GM12878 (cell line): ENCODE results near the gene PTGFRN. TPM values are rescaled to one million over a fixed set of nuclear protein-coding genes. Genes with fewer than 3 reads are reported as not detected.

ENCODE experiments used
- ATAC-seq: fragments of 200-7000 bp; cut with Tn5 transposase; 3 replicates; pipeline ENCODE4 v1.9.1; 2020; ENCODE audit warnings: mild to moderate bottlenecking, moderate library complexity
- BruUV-seq: library from RNA; stranded (reverse); fragments of 400-500 nt; replicated peaks from 2 replicates; lab custom pipeline; 2021; lab: Mats Ljungman, UMichigan
- CTCF ChIA-PET: fragments of 300-600 bp; sonication (Branson Sonifier 250); formaldehyde crosslinking; extraction: SDS; loops from one replicate; lab custom pipeline; 2021; ENCODE audit warnings: inconsistent platforms; lab: Yijun Ruan, JAX
- POLR2A ChIA-PET: fragments of 350-600 bp; formaldehyde crosslinking; extraction: SDS; loops from one replicate; lab custom pipeline; 2021; ENCODE audit warnings: inconsistent platforms; lab: Charles Lee
- RAD21 ChIA-PET: fragments of 300-600 bp; sonication (Branson Sonifier 250); formaldehyde crosslinking; loops from one replicate; lab custom pipeline; 2023; ENCODE audit warnings: antibody characterized with exemption; ENCODE audit not compliant: unreplicated experiment; lab: Charles Lee
- SMC1A ChIA-PET: fragments of 300-600 bp; sonication (Branson Sonifier 250); formaldehyde crosslinking; loops from one replicate; lab custom pipeline; 2023; ENCODE audit not compliant: unreplicated experiment, uncharacterized antibody; lab: Charles Lee
- DNase-seq: peaks from one replicate; pipeline ENCODE4 v3.0.0-alpha.2; 2011; ENCODE audit warnings: low read depth, low spot score
- FAIRE-seq: peaks from 3 replicates; lab custom pipeline; 2011; peaks lifted over from hg19 to GRCh38; lab: Jason Lieb, UNC
- H2AFZ ChIP-seq: 2 replicates; pipeline ENCODE4 v1.6.0; 2011; ENCODE audit warnings: low read depth, low read length, control low read depth; ENCODE audit not compliant: control insufficient read depth
- H3K27ac ChIP-seq: 2 replicates; pipeline ENCODE4 v1.5.1; 2011; ENCODE audit warnings: control low read depth; ENCODE audit not compliant: control insufficient read depth, insufficient read depth
- H3K27me3 ChIP-seq, 2 experiments: replicated peaks in 1 of 2; 2 replicates each; pipeline versions ENCODE4 v1.6.0 to v1.6.1; 2011; ENCODE audit warnings: low read length in 1 of 2; ENCODE audit not compliant: control insufficient read depth in 2 of 2, insufficient read depth in 2 of 2
- H3K36me3 ChIP-seq, 2 experiments: 2 replicates each; pipeline ENCODE4 v1.5.1; 2011; ENCODE audit warnings: low read length in 1 of 2; ENCODE audit not compliant: control insufficient read depth in 2 of 2, insufficient read depth in 2 of 2
- H3K4me1 ChIP-seq: 2 replicates; pipeline ENCODE4 v1.6.1; 2011; ENCODE audit warnings: mild to moderate bottlenecking, low read length, moderate library complexity, mixed read lengths; ENCODE audit not compliant: control insufficient read depth, insufficient read depth
- H3K4me2 ChIP-seq: 2 replicates; pipeline ENCODE4 v1.6.0; 2011; ENCODE audit warnings: control low read depth; ENCODE audit not compliant: control insufficient read depth, insufficient read depth
- H3K4me3 ChIP-seq: fragments of 200-600 bp; sonication (generic); 2 replicates; pipeline ENCODE4 v1.5.1; 2016
- H3K79me2 ChIP-seq: 2 replicates; pipeline ENCODE4 v1.6.0; 2011; ENCODE audit warnings: low read length; ENCODE audit not compliant: control insufficient read depth, insufficient read depth
- H3K9ac ChIP-seq: 2 replicates; pipeline ENCODE4 v1.8.0; 2011; ENCODE audit warnings: low read length, control low read depth, mixed read lengths; ENCODE audit not compliant: control insufficient read depth, insufficient read depth
- H3K9me3 ChIP-seq: replicated peaks from 3 replicates; pipeline ENCODE4 v1.5.1; 2011; ENCODE audit warnings: mild to moderate bottlenecking, low read length; ENCODE audit not compliant: control insufficient read depth, insufficient read depth
- H4K20me1 ChIP-seq: 2 replicates; pipeline ENCODE4 v1.6.0; 2011; ENCODE audit not compliant: control insufficient read depth, insufficient read depth
- ATF7 ChIP-seq: fragments of 450-650 bp; IDR thresholded peaks from 2 replicates; pipeline ENCODE4 v1.6.1; 2016; ENCODE audit warnings: low read depth, mild to moderate bottlenecking
- CEBPB ChIP-seq, 2 experiments: fragments of 150-350 bp in 1 of 2; IDR thresholded peaks; 2 replicates each; pipeline ENCODE4 v1.6.1; 2012 to 2014; ENCODE audit warnings: low read depth in 2 of 2, low read length in 2 of 2, borderline replicate concordance in 1 of 2, inconsistent platforms in 1 of 2
- KDM1A ChIP-seq: fragments of 200-600 bp; sonication (generic); IDR thresholded peaks from 2 replicates; pipeline ENCODE4 v1.6.1; 2016; ENCODE audit warnings: borderline replicate concordance
- MTA3 ChIP-seq: IDR thresholded peaks from 2 replicates; pipeline ENCODE4 v1.6.1; 2012; ENCODE audit warnings: low read length, inconsistent platforms, borderline replicate concordance
- MYC ChIP-seq: IDR thresholded peaks from 2 replicates; pipeline ENCODE4 v1.6.1; 2011; ENCODE audit warnings: mild to moderate bottlenecking, low read length, moderate library complexity, inconsistent platforms; ENCODE audit not compliant: insufficient read depth, insufficient replicate concordance, insufficient read length, severe bottlenecking
- NFIC ChIP-seq: IDR thresholded peaks from 2 replicates; pipeline ENCODE4 v1.6.1; 2012; ENCODE audit warnings: low read depth, mild to moderate bottlenecking, inconsistent platforms, low read length, moderate library complexity
- PML ChIP-seq: IDR thresholded peaks from 2 replicates; pipeline ENCODE4 v1.6.1; 2012; ENCODE audit warnings: low read length, inconsistent platforms
- RAD21 ChIP-seq: IDR thresholded peaks from 2 replicates; pipeline ENCODE4 v1.6.1; 2011; ENCODE audit warnings: mild to moderate bottlenecking, low read depth, low read length, moderate library complexity; ENCODE audit not compliant: insufficient read depth
- RFX5 ChIP-seq: IDR thresholded peaks from 2 replicates; pipeline ENCODE4 v1.6.1; 2011; ENCODE audit warnings: low read depth, low read length, improper control_type of control experiment
- SIN3A ChIP-seq: IDR thresholded peaks from 2 replicates; pipeline ENCODE4 v1.6.1; 2012; ENCODE audit warnings: low read depth, low read length, improper control_type of control experiment
- SMAD5 ChIP-seq: IDR thresholded peaks from 2 replicates; pipeline ENCODE4 v1.6.1; 2016; ENCODE audit warnings: antibody characterized with exemption, low read depth
- STAT1 ChIP-seq: fragments of 450-650 bp; conservative IDR thresholded peaks from 2 replicates; pipeline ENCODE4 v1.6.1; 2014; ENCODE audit warnings: antibody characterized with exemption, mild to moderate bottlenecking
- SUPT20H ChIP-seq: IDR thresholded peaks from 2 replicates; pipeline ENCODE4 v1.6.1; 2011; ENCODE audit warnings: low read depth, mild to moderate bottlenecking, low read length, moderate library complexity, borderline replicate concordance; ENCODE audit not compliant: control insufficient read depth
- ZNF622 ChIP-seq: fragments of 450-650 bp; IDR thresholded peaks from 2 replicates; pipeline ENCODE4 v1.6.1; 2017; ENCODE audit warnings: mild to moderate bottlenecking, inconsistent platforms
- WGBS: methylation state at CpG from one replicate; pipeline ENCODE4 v1.1.6; 2016; ENCODE audit warnings: low lambda C conversion rate; ENCODE audit not compliant: insufficient replicate concordance, insufficient coverage; ENCODE audit errors: missing lambda C conversion rate; 5-methylcytosine and 5-hydroxymethylcytosine counted together
- in situ Hi-C: fragments of 300-500 bp; cut with MboI; formaldehyde crosslinking; loops from 9 replicates; pipeline ENCODE4 v1.14.3; 2018; ENCODE audit warnings: mixed read lengths
- intact Hi-C: fragments of 100-400 bp; cut with micrococcal nuclease; formaldehyde crosslinking; loops from one replicate; pipeline ENCODE4 v1.14.2; 2022; ENCODE audit not compliant: unreplicated experiment
- polyA plus RNA-seq, 11 experiments: library from polyadenylated mRNA; depleted of rRNA in 4 of 11; unstranded in 6 of 11; stranded (reverse) in 5 of 11; fragments of >200 nt; fragmentation: Nextera tagmentation in 4 of 11; fragmentation: Illumina TruSeq in 1 of 11; extraction: Ambion mirVana in 4 of 11; extraction: Trizol in 1 of 11; gene quantifications; 1 replicate in 1 of 11; 2 replicates in 10 of 11; pipeline versions ENCODE4 v1.2.1 to v1.2.3, GENCODE V29; 2011 to 2016; ENCODE audit warnings: inconsistent platforms in 2 of 11, missing spikeins in 2 of 11, low read depth in 1 of 11
- total RNA-seq, 4 experiments: library from RNA; depleted of rRNA in 3 of 4; stranded (reverse); fragments of >200 nt in 3 of 4; fragmentation: Illumina TruSeq in 1 of 4; extraction: Trizol in 1 of 4; gene quantifications; 2 replicates each; pipeline versions ENCODE4 v1.2.1 to v1.2.3, GENCODE V29; 2013 to 2021
- TF ChIP-seq, protein P1 (sequence below): fragments of 450-650 bp; IDR thresholded peaks from 2 replicates; pipeline ENCODE4 v1.6.1; 2017; ENCODE audit warnings: low read depth, mild to moderate bottlenecking, moderate library complexity
- TF ChIP-seq, protein P2 (sequence below), 3 experiments: IDR thresholded peaks in 2 of 3; conservative IDR thresholded peaks in 1 of 3; 2 replicates each; pipeline ENCODE4 v1.5.1; 2011; ENCODE audit warnings: low read depth in 3 of 3, low read length in 3 of 3, mild to moderate bottlenecking in 3 of 3, control low read depth in 2 of 3, moderate library complexity in 2 of 3, inconsistent platforms in 1 of 3, mixed read lengths in 1 of 3; ENCODE audit not compliant: control insufficient read depth in 2 of 3, insufficient read depth in 1 of 3; ENCODE audit errors: extremely low read depth in 1 of 3
- TF ChIP-seq, protein P3 (sequence below): fragments of 450-650 bp; formaldehyde crosslinking; IDR thresholded peaks from 2 replicates; pipeline ENCODE4 v1.4.0; 2022; ENCODE audit warnings: mild to moderate bottlenecking, moderate library complexity

The PTGFRN gene
- total and polyA plus RNA-seq, 10 of the 15 experiments (the other 5 are each of a cell fraction or from before 2014, with no cell fraction given), result 2.7 to 8.3 (median 5.1) TPM

DNA sequence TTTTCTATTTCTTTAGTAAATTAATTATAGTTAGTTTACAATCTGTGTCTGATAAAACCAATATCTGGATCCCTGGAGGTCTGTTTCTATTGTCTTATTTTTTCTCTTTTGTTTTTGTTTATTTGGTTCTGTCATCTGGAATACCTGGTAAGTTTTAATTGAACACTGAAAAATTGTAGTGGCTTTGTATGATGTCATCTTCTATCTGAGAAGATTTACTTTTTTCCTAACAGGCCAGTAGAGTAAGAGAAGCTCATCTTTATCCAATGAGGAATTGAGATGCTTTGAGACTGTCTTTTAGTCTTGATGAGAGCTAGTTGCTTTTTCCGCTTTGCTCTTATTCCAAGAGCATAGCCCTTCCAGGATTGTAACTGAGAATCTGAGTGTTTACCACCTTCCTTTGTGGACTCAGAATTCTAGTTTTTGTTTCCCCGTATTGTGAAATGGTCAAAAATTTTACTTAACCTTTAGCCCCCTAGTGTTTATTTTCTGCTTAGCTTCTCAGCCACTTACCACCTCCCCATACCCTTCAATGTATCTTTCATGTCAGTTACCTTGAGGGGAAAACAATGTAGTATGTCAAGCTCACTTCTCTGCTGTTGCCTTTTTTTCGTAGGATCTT lies 25.0 kb downstream of the PTGFRN start:
- FAIRE-seq (no peak), DNase-seq (no peak), ATAC-seq (peak; percentile 83)
- SMC1A ChIA-PET, result interaction anchor here (0.6 to 2.4 kb wide), 31 partner anchors 9 to 659 kb away, joined by 3 to 25 read pairs (median 3); partner anchors contain the start of gene TTF2
- H3K4me2 ChIP-seq, result no peak overlapping the region
- in situ Hi-C loops (no loop called here), intact Hi-C loops (loop anchor here (2.0 to 10.0 kb wide), 5 partner anchors 52 to 360 kb away; partner anchors contain the start of gene CD58)
- no TSS peak for BruUV-seq
- no peak overlapping the region for H3K27ac ChIP-seq
- H3K4me3 ChIP-seq, result no peak overlapping the region
- H3K27me3 ChIP-seq, result no peaks in the 10 kb centered on the region
- CTCF ChIA-PET, result interaction anchor here (0.7 to 3.7 kb wide), 39 partner anchors 9 to 671 kb away, joined by 3 to 23 read pairs (median 5); no protein-coding TSS in a partner anchor
- POLR2A ChIA-PET, result interaction anchor here (0.7 to 1.3 kb wide), 4 partner anchors 19 to 108 kb away, joined by 3 read pairs; no protein-coding TSS in a partner anchor
- H3K9me3 ChIP-seq, result no peaks in the 10 kb centered on the region
- H4K20me1 ChIP-seq, result no peaks in the 10 kb centered on the region
- 29% methylated on average over 3 of the region's 3 CpGs for WGBS
- no peaks in the 10 kb centered on the region; a peak in 1 of 4 replicates for H3K36me3 ChIP-seq
- H3K79me2 ChIP-seq, result no peaks in the 10 kb centered on the region
- H3K4me1 ChIP-seq, result no peaks in the 10 kb centered on the region
- H3K9ac ChIP-seq, result no peak overlapping the region
- RAD21 ChIA-PET, result interaction anchor here (0.6 to 2.7 kb wide), 24 partner anchors 9 to 360 kb away, joined by 3 to 13 read pairs (median 4); no protein-coding TSS in a partner anchor
- no peak overlapping the region for H2AFZ ChIP-seq
- TF ChIP-seq, protein P1, sequence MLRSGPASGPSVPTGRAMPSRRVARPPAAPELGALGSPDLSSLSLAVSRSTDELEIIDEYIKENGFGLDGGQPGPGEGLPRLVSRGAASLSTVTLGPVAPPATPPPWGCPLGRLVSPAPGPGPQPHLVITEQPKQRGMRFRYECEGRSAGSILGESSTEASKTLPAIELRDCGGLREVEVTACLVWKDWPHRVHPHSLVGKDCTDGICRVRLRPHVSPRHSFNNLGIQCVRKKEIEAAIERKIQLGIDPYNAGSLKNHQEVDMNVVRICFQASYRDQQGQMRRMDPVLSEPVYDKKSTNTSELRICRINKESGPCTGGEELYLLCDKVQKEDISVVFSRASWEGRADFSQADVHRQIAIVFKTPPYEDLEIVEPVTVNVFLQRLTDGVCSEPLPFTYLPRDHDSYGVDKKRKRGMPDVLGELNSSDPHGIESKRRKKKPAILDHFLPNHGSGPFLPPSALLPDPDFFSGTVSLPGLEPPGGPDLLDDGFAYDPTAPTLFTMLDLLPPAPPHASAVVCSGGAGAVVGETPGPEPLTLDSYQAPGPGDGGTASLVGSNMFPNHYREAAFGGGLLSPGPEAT, result no peak
- TF ChIP-seq STAT1, result no peak
- TF ChIP-seq, protein P2, sequence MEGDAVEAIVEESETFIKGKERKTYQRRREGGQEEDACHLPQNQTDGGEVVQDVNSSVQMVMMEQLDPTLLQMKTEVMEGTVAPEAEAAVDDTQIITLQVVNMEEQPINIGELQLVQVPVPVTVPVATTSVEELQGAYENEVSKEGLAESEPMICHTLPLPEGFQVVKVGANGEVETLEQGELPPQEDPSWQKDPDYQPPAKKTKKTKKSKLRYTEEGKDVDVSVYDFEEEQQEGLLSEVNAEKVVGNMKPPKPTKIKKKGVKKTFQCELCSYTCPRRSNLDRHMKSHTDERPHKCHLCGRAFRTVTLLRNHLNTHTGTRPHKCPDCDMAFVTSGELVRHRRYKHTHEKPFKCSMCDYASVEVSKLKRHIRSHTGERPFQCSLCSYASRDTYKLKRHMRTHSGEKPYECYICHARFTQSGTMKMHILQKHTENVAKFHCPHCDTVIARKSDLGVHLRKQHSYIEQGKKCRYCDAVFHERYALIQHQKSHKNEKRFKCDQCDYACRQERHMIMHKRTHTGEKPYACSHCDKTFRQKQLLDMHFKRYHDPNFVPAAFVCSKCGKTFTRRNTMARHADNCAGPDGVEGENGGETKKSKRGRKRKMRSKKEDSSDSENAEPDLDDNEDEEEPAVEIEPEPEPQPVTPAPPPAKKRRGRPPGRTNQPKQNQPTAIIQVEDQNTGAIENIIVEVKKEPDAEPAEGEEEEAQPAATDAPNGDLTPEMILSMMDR (IDR thresholded peaks at IDR 0.05 in 2 of 3, conservative IDR thresholded peaks at IDR 0.05 in 1 of 3; ENCODE audit: control insufficient read depth in 2 of 3, extremely low read depth in 1 of 3, insufficient read depth in 1 of 3, low read depth in 3 of 3, low read length in 3 of 3), result peak; percentile 37 to 54 (median 43); a peak in 5 of 6 replicates
- TF ChIP-seq NFIC, result no peak
- TF ChIP-seq MYC, result no peak
- peak; percentile 39; the same call in 1 of the 2 replicates for TF ChIP-seq RAD21
- TF ChIP-seq ATF7, result peak; percentile 88
- TF ChIP-seq SMAD5, result no peak
- no peak for TF ChIP-seq MTA3
- no peak for TF ChIP-seq SUPT20H
- TF ChIP-seq RFX5, result no peak
- TF ChIP-seq, protein P3, sequence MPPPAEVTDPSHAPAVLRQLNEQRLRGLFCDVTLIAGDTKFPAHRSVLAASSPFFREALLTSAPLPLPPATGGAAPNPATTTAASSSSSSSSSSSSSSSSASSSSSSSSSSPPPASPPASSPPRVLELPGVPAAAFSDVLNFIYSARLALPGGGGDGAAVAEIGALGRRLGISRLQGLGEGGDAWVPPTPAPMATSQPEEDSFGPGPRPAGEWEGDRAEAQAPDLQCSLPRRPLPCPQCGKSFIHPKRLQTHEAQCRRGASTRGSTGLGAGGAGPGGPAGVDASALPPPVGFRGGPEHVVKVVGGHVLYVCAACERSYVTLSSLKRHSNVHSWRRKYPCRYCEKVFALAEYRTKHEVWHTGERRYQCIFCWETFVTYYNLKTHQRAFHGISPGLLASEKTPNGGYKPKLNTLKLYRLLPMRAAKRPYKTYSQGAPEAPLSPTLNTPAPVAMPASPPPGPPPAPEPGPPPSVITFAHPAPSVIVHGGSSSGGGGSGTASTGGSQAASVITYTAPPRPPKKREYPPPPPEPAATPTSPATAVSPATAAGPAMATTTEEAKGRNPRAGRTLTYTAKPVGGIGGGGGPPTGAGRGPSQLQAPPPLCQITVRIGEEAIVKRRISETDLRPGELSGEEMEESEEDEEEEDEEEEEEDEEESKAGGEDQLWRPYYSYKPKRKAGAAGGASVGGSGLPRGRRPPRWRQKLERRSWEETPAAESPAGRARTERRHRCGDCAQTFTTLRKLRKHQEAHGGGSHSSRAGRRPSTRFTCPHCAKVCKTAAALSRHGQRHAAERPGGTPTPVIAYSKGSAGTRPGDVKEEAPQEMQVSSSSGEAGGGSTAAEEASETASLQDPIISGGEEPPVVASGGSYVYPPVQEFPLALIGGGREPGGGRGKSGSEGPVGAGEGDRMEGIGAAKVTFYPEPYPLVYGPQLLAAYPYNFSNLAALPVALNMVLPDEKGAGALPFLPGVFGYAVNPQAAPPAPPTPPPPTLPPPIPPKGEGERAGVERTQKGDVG, result no peak
- TF ChIP-seq ZNF622, result no peak
- TF ChIP-seq PML, result no peak
- TF ChIP-seq CEBPB (IDR thresholded peaks at IDR 0.05; ENCODE audit: borderline replicate concordance in 1 of 2, low read depth in 2 of 2, low read length in 2 of 2), result no peak
- no peak for TF ChIP-seq KDM1A
- no peak for TF ChIP-seq SIN3A
